K562 (cell line): Measurements from ENCODE around the gene PRRC2A.

Source experiments
- CTCF ChIP-seq, 3 experiments: IDR thresholded peaks in 2 of 3; conservative IDR thresholded peaks in 1 of 3; 2 replicates each; pipeline ENCODE4 v1.5.1; 2011 to 2012; ENCODE audit warnings: low read length in 3 of 3, mild to moderate bottlenecking in 3 of 3, control low read depth in 2 of 3, improper control_type of control experiment in 1 of 3, inconsistent platforms in 1 of 3, low read depth in 1 of 3, mixed read lengths in 1 of 3, moderate library complexity in 1 of 3; ENCODE audit not compliant: insufficient read depth in 2 of 3
- DPF2 ChIP-seq: fragments of 450-650 bp; IDR thresholded peaks from 2 replicates; pipeline ENCODE4 v1.6.1; 2016
- EP300 ChIP-seq: IDR thresholded peaks from 2 replicates; pipeline ENCODE4 v1.6.1; 2012; ENCODE audit warnings: low read length, improper control_type of control experiment
- MAFF ChIP-seq: IDR thresholded peaks from 2 replicates; pipeline ENCODE4 v1.6.1; 2012; ENCODE audit warnings: low read length, improper control_type of control experiment
- MXI1 ChIP-seq: IDR thresholded peaks from 2 replicates; pipeline ENCODE4 v1.6.1; 2011; ENCODE audit warnings: low read depth, mild to moderate bottlenecking, improper control_type of control experiment, low read length
- POLR2AphosphoS5 ChIP-seq: IDR thresholded peaks from 2 replicates; pipeline ENCODE4 v1.6.1; 2011; ENCODE audit warnings: mild to moderate bottlenecking, low read depth, low read length, moderate library complexity; ENCODE audit not compliant: control insufficient read depth, insufficient read depth
- RBM34 ChIP-seq: fragments of 200-400 bp; formaldehyde crosslinking; IDR thresholded peaks from 2 replicates; pipeline ENCODE4 v1.6.1; 2018; ENCODE audit warnings: low read length, borderline replicate concordance; ENCODE audit not compliant: insufficient read depth

GRCh38 chr6:31621991-31622390 lies 1.5 kb downstream of the PRRC2A start:
- no peak for TF ChIP-seq EP300
- no peak for TF ChIP-seq RBM34
- TF ChIP-seq CTCF (IDR thresholded peaks at IDR 0.05 in 2 of 3, conservative IDR thresholded peaks at IDR 0.05 in 1 of 3; ENCODE audit: insufficient read depth in 2 of 3, low read depth in 1 of 3, low read length in 3 of 3): no peak
- no peak for TF ChIP-seq POLR2AphosphoS5
- TF ChIP-seq MAFF: no peak
- no peak for TF ChIP-seq DPF2
- no peak for TF ChIP-seq MXI1
